HTR-8/SVneo (cell line): ENCODE results near the gene C1QTNF5.

Source experiments
- DNase-seq: peaks from one replicate; pipeline ENCODE4 v3.0.0; 2011; ENCODE audit warnings: low spot score, mixed read lengths; ENCODE audit not compliant: insufficient read length
- FAIRE-seq: peaks from 2 replicates; lab custom pipeline; 2011; peaks lifted over from hg19 to GRCh38; lab: Jason Lieb, UNC

The C1QTNF5 gene

DNA sequence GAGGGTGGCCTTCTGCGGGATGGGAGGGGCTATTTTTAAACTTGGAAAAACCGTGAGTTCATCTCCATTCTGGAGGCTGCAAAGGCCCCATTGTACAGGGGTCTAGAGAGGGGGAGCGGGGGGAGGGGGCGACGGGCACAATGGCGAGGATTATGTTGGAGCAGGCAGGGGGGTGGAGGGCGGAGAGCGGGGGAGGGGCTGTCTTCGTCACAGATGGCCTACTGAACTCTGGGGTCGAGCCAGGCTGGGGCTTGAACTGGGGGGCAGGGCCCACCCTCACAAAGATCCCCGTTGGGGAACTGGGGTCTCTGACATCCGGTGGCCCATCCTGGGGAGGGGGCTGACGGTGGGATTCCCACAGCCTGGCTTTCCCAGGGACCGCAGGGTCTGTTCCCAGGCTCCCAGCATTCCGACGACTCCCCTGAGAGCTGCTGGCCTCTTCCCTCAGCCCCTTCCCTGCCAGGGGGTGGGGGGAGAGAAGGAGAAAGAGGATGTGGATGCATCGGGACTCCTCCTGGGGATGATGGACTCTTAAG is 20.4 kb downstream of the C1QTNF5 start:
- FAIRE-seq: no peak
- DNase-seq: no peak

DNA sequence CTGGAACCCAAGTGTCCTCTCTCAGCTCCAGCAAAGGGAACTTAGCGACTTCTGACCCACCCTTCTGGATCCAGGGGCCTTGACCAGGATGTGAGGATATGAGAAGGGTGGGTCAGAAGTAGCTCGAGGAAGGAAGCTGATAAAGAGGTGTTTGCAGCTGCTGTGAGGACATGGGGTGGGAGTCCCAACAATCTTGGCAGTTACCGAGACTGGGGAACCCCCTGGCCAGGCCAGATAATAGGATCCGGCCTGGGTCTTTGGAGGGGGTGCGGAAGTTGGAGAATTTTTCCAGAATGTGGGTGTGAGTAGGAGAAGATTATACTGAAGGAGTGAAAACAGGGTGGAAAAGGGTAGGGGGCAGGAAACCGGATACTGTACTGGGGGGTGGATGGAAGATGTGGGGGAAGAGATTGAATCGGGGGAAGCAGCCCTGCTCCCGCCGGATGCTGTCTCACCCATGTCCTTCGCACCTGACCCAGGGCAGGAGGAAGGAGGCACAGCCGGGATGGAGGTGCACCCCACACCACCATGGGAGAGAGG is 20.9 kb downstream of the C1QTNF5 start:
- no peak for DNase-seq
- FAIRE-seq: no peak

DNA sequence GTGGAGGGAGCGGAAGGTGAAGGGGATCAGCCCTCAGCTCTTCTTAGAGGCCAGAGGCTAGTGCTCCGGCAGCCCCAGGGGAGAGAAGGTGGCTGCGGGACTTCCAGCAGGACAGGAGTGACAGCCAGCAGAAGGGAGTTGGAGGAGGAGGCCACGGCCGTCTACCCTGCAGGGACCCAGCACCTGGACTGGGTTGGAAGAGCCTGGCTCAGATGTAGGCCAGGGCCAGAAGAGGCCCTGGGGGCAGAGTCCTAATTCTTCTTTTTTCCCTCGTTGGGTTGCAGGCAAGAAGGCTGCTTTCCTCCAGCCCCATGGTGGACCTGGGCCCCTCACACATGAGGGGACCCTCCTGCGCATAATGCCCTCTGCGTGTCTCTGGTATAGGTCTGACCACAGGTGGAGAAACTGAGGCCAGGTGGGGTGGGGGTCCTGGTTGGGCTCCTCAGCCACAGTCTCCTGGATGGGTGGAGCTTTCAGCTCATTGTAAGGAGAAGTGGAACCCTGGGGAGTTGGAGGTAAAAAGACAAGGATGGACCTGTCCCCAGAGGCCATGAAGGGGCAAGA is 21.5 kb downstream of the C1QTNF5 start:
- FAIRE-seq: no peak
- DNase-seq: no peak

DNA sequence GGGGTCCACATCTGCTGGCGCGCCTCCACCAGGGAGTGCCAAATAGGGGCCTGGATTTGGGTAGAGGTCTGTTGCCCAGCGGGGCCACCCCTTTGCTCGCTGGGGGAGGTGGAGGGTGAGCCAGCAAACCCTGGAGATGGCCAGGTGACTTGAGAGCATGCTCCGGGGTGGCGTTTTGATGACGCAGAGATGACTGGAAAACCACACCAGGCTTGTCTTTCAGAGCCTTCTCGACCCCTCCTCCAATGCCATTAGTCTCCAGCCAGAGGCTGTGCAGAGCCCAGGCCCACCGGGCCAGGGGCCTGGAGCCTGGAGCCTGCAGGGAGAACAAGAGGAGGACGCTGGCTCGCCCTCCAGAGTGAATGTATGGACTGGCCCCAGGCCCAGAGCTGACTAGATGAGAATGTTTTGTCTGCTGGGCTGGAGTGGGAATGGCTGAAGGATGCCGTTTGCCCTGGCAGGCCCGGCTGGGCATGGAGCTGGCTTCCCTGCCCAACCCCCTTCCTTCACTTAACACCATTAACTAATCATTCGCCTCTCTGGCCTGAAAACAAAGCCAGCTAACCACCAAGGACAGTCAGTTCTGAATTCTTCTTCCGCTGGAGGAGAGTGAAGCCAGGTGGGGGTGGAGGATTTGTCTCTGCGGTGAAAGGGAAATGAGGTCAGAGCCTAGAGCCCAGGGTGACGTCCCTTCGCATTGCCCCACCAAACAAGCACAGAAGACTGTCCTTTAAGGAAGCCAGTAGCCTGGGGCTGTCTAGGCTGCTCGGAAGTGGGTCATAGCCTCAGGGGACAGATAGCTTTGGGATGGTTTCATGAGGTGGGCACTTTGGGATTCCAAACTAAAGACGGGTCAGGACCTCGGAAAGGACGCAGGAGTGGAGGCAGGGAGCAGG is 22.2 kb downstream of the C1QTNF5 start:
- FAIRE-seq (peak; percentile 9), DNase-seq (peak; percentile 58)

DNA sequence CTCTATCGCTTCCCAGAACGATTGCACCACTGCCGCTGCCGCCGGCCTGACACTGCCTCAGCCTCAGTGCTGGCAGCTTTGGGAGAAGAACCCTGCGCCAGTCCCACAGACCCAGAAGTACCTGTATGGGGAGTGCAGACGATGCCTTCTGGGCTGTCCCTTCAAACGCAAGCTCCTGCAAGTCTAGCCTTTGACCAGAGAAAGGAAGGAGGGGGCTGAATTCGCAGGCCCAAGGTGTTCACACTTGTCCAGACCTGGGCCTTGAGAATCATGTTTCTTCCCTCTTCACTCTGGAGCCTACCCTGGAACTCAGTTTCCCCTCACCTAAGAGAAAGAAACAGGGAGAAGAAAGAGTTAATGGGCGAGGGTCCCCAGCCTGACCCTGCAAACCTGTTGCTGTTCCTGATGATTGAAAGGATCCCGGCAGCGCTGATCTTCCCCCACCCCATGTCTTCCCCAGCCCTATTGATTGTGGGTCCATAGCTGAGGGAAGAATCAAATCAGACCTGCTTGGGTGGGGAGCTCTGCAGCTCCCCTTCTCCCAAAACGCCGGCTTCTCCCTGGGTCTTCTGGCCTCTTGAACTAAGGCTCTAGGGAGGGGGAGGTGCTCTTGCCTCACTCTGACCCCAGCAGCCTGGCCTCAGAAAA is 23.0 kb downstream of the C1QTNF5 start:
- DNase-seq (no peak), FAIRE-seq (peak; percentile 44)

DNA sequence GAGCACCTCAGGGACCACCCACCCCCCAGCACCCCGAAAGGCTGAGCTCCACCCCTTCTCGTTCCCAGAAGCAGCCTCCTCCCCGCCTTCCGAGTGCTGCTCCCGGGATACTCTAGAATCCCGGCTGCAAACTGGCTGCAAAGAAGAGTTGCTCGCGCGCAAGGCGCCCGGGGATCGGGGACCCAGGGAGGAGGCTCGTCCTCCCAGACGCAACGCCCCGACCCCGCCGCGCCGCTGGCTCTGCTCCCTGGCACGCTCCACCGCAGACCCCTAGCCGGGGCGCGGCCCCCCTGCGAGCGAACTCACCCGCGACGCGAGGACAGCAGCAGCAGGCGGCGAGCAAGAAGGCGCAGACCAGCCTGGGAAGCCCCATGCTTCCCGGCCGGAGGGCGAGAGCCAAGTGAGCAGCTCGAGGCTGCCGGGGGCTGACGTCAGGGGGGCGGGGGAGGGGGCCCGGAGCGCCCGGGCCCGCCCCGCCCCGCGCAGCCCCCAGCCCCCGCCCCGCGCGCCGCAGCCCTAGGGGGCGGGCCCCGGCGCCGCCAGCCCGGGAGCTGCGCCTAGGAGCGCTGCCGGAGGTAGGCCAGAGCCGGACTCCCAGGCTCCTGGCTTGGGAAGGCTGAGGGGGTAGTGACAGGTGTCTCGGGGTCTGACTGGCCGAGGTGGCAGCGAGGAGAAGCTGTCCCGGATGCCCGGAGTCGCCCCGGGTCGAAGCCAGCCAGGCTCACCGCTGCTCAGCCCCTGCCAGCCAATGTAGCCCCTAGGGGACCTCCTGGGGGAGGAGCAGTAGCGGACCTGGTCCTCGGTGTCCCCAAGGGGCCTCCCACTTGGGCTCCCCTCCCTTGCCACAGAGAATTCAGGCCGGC is 23.7 kb downstream of the C1QTNF5 start, which contains the start of gene MCAM:
MCAM (minus strand) TSS at position 402 of the 863 bp plus-strand sequence; CDS start at position 373, 29 bp downstream.
- peak; percentile 68 for DNase-seq
- peak; percentile 23 for FAIRE-seq

DNA sequence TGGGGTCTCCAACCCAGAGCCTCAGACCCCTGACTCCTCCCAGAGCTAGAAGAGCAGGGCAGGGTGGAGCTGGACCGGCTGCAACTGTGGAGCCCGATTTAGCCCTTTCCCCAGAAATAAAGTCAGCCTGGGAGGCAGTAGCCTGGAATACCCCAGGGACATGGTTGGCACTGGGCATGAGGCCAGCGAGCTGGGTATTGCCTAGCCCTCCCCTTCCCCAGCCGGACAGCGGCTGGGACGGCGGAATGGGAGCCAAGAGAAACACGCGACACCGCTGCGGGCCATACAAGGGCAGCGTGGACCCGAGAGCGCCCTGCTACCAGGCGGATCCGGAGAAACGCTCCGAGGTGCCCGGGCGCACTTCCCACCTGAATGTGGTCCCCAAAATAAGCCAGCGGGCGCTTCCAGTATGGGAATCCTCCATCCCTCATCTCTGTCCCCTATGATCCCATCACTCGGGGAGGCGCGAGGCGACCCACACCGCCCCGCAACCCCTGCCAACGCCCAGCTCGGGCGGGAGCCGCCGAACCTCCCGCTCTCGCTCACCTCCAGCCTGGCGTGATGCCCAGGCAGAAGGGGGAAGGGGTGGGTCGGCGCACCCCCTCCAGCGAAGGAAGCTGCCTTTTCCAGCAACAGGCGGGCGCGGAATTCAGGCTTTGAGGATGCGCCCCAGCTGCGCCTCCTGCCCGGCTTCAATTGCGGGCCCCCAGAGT is 24.5 kb downstream of the C1QTNF5 start:
- peak; percentile 94 for FAIRE-seq
- DNase-seq: no peak

DNA sequence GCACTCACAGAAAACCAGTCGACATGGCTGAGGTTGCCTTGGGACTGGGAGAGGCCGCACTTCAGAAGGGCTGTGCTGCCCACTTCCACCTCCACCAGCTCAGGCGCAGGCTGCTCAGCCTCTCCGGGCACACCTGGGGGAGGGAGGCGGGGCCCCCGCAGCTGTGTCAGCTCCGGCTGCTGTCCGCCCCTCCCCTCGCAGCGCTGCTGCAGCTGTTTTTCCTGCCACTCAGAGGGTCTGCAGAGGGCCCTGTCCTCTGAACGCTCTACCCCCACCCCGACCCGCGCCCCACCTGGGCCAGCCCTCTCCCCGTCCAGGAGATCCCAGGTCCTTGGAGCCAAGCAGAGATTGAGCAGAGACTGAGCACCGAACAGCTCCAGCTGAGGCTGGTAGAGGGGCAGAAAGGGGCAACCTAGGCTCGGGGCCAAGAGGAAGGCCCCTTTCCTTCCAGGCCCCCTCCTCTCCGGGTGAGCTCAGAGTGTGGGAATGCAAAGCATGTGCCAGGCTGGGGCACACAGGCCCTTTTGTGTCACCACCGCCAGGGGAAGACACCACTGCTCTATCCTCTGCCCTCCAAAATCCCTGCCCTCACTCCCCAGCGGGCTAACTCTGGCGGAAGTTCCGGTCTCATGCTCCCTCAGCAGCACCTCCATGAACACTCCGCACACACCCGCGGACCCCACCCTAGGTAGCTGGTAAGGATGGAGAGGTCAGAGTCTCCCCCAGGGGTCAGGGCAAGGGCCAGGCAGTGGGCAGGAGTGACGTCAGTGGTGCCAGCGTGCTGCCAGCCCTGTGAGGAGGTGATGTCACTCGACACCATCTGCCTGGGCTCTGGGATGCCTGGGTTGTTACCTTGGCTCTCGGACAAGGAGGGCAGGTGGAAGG is 25.3 kb downstream of the C1QTNF5 start:
- FAIRE-seq (no peak), DNase-seq (peak; percentile 65)

DNA sequence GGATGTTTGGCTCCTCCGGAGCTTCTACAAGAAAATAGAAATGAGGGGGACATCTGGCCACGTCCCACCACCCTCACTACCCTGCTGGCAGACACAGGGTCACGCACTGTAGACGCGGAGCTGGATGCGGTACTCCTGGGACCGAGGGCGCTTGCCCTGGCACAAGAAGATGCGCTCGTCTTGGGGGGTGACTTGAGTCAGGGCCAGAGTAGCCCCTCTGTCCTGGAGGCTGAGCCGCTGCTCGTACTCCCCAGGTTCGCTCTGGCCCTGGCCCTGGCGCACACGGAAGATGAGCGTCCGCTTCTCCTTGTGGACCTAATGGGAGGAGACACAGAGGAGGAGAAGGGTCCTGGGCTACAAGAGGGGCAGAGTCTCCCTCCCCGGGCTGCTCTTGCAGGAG is 26.0 kb downstream of the C1QTNF5 start:
- peak; percentile 31 for FAIRE-seq
- DNase-seq: no peak

DNA sequence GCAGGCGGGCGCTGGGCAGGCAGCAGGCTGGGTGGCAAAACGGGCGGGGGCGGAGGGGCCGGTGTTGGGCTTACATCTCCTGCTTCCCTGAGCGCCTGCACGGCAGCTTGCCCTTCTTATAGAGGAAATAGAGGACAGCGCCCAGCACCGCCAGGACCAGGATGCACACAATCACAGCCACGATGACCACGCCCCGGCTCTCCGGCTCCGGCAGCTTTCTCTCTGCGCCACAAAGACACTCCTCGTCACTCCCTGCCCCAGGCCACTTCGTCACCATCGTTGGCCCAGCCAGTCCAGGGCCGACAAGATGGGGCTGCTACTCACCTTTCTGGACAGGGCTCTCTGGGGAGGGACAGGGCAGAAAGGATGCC is 30.0 kb downstream of the C1QTNF5 start:
- DNase-seq (no peak), FAIRE-seq (no peak)

DNA sequence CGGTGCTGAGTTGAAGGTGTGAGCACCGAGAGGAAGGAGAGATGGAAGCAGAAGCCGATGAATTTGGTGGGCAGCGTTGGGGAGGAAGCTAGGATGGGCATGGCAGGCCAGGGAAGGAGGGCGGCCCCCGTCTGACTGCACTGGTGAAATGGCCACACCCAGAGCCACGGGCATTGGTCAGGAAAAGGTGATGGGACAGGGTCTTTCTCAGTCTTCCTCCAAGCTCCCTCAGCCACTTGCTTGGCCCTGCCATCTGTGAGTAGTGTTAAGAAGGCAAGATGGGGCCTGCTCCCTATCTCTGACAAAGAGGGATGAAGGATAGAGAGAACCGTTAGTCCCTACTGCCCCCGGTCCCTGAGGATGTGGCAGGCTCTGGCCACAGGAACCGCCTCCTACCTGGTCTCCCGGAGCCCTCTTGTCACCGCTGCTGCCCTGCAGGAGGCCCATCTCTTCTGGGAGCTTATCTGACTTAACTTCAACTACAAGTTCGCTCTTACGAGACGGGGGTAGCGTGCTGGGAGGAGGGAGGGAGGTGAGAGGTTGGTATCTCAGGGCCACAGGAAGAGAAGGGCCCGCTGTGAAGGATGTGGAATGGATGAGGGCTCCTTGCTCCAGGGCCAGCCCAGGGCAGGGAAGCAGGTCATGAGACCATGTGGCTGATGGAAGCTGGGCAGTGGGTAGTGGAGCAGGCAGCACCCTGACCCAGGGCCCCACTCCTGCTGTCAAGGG is 30.6 kb downstream of the C1QTNF5 start:
- FAIRE-seq (no peak), DNase-seq (no peak)

DNA sequence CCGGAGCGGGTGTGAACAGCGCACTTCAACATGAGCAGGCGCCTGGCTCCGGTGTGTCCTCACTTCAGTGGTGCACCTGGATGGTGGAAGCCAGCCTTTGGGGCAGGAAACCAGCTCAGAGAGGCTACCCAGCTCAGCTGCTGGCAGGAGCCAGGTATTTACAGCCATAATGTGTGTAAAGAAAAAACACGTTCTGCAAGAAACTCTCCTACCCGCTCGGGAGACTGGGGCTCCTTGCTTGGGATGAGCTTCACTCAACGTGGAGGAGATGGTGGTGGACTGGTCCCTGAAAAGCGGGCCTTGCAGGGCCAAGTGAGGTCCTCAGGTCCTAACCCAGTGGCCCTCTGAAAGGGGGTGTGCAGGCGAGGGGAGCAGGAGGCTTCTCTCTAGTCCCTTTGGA is 31.3 kb downstream of the C1QTNF5 start:
- FAIRE-seq (no peak), DNase-seq (no peak)

DNA sequence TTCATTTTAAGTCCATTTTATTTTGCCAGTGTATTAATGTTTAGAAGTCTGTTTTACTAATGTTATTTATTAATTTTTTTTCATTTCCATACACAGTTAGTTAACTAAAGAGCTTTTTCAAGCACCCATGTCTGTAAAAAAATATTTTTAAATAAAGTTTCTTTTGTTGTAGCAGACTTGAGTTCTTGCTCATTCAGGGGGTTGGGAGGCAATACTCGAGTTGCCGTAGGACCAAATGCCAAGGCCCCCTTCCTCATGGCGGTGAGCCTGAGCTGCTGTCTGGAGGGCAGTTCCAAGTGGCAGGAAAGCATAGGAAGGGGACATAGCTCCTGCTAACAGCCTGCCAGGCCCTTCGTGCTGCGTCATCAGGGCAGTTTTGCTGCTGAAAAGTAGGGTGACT is 32.7 kb downstream of the C1QTNF5 start:
- no peak for FAIRE-seq

DNA sequence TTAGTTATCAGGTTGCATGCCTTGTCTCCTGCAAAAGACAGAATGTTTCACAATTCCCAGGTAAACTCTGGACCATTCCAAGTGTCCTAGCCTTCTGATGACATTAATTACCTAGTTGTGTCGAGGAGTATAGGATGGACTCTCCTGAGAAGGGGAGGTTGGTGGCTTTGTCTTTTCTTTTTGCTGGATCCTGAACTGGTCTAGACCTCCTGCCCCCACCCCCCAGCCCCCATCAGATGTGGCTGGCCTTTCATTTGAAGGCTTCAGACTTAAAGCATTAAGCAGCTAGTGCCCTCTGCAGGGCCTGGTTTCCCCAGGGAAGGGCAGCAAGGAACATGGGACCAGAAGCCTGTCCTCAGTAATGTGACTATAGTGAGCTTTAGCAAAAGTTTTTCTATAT is 33.5 kb downstream of the C1QTNF5 start:
- DNase-seq: no peak
- FAIRE-seq: no peak

More for the DNA sequence above, 32.7 kb downstream of the C1QTNF5 start:
- no peak for DNase-seq

DNA sequence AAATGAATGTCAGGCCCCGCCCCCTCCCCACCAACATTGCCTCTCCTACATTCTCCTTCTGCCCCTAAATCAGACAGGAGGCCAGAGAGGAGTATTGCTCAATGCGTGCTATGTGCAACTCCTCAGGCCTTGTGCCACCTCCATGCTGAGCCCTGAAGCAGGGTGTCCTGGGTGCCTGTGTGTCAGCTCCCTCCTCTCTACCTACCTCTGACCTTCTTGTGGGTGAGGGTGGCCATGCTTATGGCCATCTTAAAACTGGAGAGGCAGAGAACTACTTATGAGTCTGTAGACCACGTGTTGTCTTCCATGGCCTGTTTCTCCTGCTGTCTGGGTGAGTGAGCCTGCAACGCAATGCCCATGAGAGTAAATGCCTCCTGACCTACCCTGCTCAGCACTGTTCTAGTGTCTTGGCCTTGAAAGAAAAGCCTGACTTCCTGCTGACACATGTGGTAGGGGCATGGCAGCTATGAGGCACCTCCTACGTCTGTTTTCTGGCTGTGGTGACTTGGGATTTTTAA is 34.3 kb downstream of the C1QTNF5 start:
- DNase-seq: no peak
- no peak for FAIRE-seq

DNA sequence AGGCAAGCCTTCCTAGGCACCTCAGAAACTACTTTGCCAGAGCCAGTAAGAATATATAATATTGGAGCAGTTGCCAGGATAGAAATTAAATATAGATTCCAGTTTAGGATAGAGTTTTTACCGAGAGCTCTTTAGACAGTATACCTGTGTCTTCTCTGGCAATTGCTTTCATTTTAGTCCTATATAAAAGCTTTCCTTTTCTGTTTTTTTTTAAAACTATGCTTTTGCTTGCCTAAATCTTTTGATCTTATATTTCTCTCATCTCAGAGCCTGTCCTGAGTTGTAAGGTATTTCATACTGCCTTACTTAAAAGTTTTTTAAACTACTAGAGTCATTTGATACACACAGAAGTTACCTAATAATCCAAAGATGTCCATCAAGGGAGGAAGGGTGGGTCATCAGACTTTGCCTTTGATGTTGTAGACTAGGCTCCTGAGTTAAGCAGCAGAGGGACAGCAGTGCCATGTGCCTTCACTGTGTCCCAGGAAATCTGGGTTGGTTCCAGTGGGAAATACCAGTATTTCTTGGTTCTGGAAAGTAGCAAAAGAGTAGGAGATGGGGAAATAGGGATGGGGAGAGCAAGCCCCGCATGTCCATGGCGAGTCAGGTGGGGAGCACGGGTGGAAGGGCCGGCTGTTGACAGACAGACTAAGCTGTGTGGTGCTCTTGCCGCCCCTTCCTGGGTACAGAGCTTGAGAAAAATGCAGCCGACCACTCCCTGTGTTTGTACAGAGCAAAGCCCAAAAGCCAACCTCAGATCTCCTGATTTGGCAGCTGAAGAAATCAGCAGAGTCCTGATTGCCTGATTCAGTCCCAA is 34.9 kb downstream of the C1QTNF5 start:
- no peak for FAIRE-seq

More for the DNA sequence above, 34.9 kb downstream of the C1QTNF5 start:
- no peak for DNase-seq
